H1 (cell line): ENCODE results near the gene NUAK1. TPM values are rescaled to one million over a fixed set of nuclear protein-coding genes. Genes with fewer than 3 reads are reported as not detected.
A peak's percentile ranks its signal among the peaks of the same experiment; 100 is the strongest.

Source experiments
- CTCF ChIA-PET: fragments of 300-600 bp; sonication (Branson Sonifier 250); formaldehyde crosslinking; loops from one replicate; lab custom pipeline; 2021; ENCODE audit not compliant: partially characterized antibody; lab: Charles Lee
- POLR2A ChIA-PET: fragments of 300-600 bp; sonication (Branson Sonifier 250); formaldehyde crosslinking; loops from one replicate; lab custom pipeline; 2021; ENCODE audit warnings: inconsistent platforms; ENCODE audit not compliant: partially characterized antibody; lab: Charles Lee
- DNase-seq, 2 experiments: peaks; one replicate each; pipeline versions ENCODE4 v3.0.0 to v3.0.0-alpha.2; 2010 to 2022; ENCODE audit warnings: low spot score in 2 of 2, low read depth in 1 of 2, mixed read lengths in 1 of 2
- FAIRE-seq: peaks from 2 replicates; lab custom pipeline; 2011; peaks lifted over from hg19 to GRCh38; lab: Jason Lieb, UNC
- H2AFZ ChIP-seq: 2 replicates; pipeline ENCODE4 v1.8.1; 2012; ENCODE audit warnings: low read length, inconsistent platforms
- H2AK5ac ChIP-seq: 2 replicates; pipeline ENCODE4 v1.6.1; 2013; ENCODE audit warnings: low read depth, low read length
- H2BK120ac ChIP-seq: replicated peaks from 2 replicates; pipeline ENCODE3; 2013; ENCODE audit warnings: low read depth, low read length, inconsistent platforms
- H2BK12ac ChIP-seq: 2 replicates; pipeline ENCODE4 v1.6.1; 2013; ENCODE audit warnings: low read depth, low read length
- H2BK15ac ChIP-seq: 2 replicates; pipeline ENCODE4 v1.6.1; 2013; ENCODE audit warnings: low read length
- H2BK20ac ChIP-seq: 2 replicates; pipeline ENCODE4 v1.6.1; 2013; ENCODE audit warnings: low read length
- H2BK5ac ChIP-seq: 2 replicates; pipeline ENCODE4 v1.6.1; 2013; ENCODE audit warnings: low read depth, low read length
- H3K14ac ChIP-seq: 2 replicates; pipeline ENCODE4 v1.6.1; 2013; ENCODE audit warnings: inconsistent platforms; ENCODE audit not compliant: insufficient read length
- H3K18ac ChIP-seq: 2 replicates; pipeline ENCODE4 v1.6.1; 2013; ENCODE audit warnings: low read length; ENCODE audit errors: extremely low read depth
- H3K23ac ChIP-seq: 2 replicates; pipeline ENCODE4 v1.6.1; 2013; ENCODE audit warnings: inconsistent platforms; ENCODE audit not compliant: insufficient read length
- H3K23me2 ChIP-seq: 2 replicates; pipeline ENCODE4 v1.6.1; 2013; ENCODE audit warnings: low read depth, low read length
- H3K27ac ChIP-seq: 2 replicates; pipeline ENCODE4 v1.6.1; 2011; ENCODE audit warnings: low read depth, low read length, inconsistent platforms
- H3K27me3 ChIP-seq, 4 experiments: replicated peaks in 1 of 4; 1 replicate in 1 of 4; 2 replicates in 3 of 4; pipeline versions ENCODE4 v1.6.1 to v1.8.1; 2011 to 2013; ENCODE audit warnings: low read length in 3 of 4, mild to moderate bottlenecking in 3 of 4, inconsistent platforms in 2 of 4, mixed read lengths in 2 of 4, moderate library complexity in 1 of 4; ENCODE audit not compliant: control insufficient read depth in 3 of 4, insufficient read depth in 3 of 4; ENCODE audit errors: extremely low read depth in 1 of 4
- H3K36me3 ChIP-seq, 4 experiments: 2 replicates each; pipeline versions ENCODE4 v1.6.1 to v1.8.1; 2011 to 2013; ENCODE audit warnings: mild to moderate bottlenecking in 4 of 4, low read length in 3 of 4, moderate library complexity in 2 of 4, control low read depth in 1 of 4, inconsistent platforms in 1 of 4; ENCODE audit not compliant: insufficient read depth in 4 of 4, control insufficient read depth in 2 of 4
- H3K4ac ChIP-seq: replicated peaks from 2 replicates; pipeline ENCODE3; 2013; ENCODE audit warnings: low read length, low read depth, mixed read lengths, inconsistent platforms; ENCODE audit not compliant: insufficient read length
- H3K4me1 ChIP-seq, 4 experiments: replicated peaks in 1 of 4; 1 replicate in 1 of 4; 2 replicates in 3 of 4; pipeline versions ENCODE4 v1.6.1 to v1.8.1; 2011 to 2013; ENCODE audit warnings: low read length in 3 of 4, inconsistent platforms in 2 of 4, mixed read lengths in 1 of 4; ENCODE audit not compliant: insufficient read depth in 4 of 4, control insufficient read depth in 3 of 4
- H3K4me2 ChIP-seq, 2 experiments: 2 replicates each; pipeline versions ENCODE4 v1.6.1 to v1.8.1; 2011 to 2013; ENCODE audit warnings: low read depth in 2 of 2, low read length in 2 of 2, control low read depth in 1 of 2, inconsistent platforms in 1 of 2, mild to moderate bottlenecking in 1 of 2; ENCODE audit not compliant: insufficient read depth in 1 of 2
- H3K4me3 ChIP-seq, 4 experiments: fragments of 200-600, 300-600 bp in 1 of 4; sonication (generic), shearing (Covaris generic), sonication (Bioruptor Twin) in 1 of 4; 2 replicates each; pipeline versions ENCODE4 v1.5.1 to v1.8.1; 2011 to 2016; ENCODE audit warnings: low read length in 4 of 4, low read depth in 3 of 4, control low read depth in 2 of 4, inconsistent platforms in 2 of 4, mild to moderate bottlenecking in 2 of 4, mixed read lengths in 1 of 4, moderate library complexity in 1 of 4; ENCODE audit not compliant: insufficient read depth in 2 of 4; ENCODE audit errors: extremely low read depth in 1 of 4
- H3K56ac ChIP-seq: replicated peaks from 2 replicates; pipeline ENCODE3; 2013; ENCODE audit warnings: low read depth, mild to moderate bottlenecking, mixed read lengths, low read length, inconsistent platforms; ENCODE audit not compliant: insufficient read length
- H3K79me1 ChIP-seq: 2 replicates; pipeline ENCODE4 v1.6.1; 2013; ENCODE audit warnings: low read depth, low read length, control low read depth
- H3K79me2 ChIP-seq, 2 experiments: 2 replicates each; pipeline versions ENCODE4 v1.6.1 to v1.8.1; 2012 to 2013; ENCODE audit warnings: low read length in 2 of 2, mild to moderate bottlenecking in 2 of 2, inconsistent platforms in 1 of 2; ENCODE audit not compliant: insufficient read depth in 2 of 2, control insufficient read depth in 1 of 2
- H3K9ac ChIP-seq, 4 experiments: replicated peaks in 1 of 4; 1 replicate in 1 of 4; 2 replicates in 3 of 4; pipeline versions ENCODE4 v1.6.1 to v1.8.1; 2011 to 2013; ENCODE audit warnings: low read depth in 3 of 4, low read length in 3 of 4, control low read depth in 2 of 4, mild to moderate bottlenecking in 2 of 4, moderate library complexity in 2 of 4, inconsistent platforms in 1 of 4; ENCODE audit errors: extremely low read depth in 1 of 4
- H3K9me3 ChIP-seq, 2 experiments: 2 replicates each; pipeline versions ENCODE4 v1.6.1 to v1.8.1; 2012 to 2013; ENCODE audit warnings: mild to moderate bottlenecking in 2 of 2, moderate library complexity in 2 of 2, control low read depth in 1 of 2, inconsistent platforms in 1 of 2, low read depth in 1 of 2, low read length in 1 of 2, mixed read lengths in 1 of 2; ENCODE audit not compliant: insufficient read depth in 2 of 2
- H4K20me1 ChIP-seq, 2 experiments: replicated peaks in 1 of 2; 2 replicates each; pipeline versions ENCODE3 to v1.8.1; 2011 to 2013; ENCODE audit warnings: inconsistent platforms in 2 of 2, low read length in 2 of 2, mild to moderate bottlenecking in 1 of 2; ENCODE audit not compliant: insufficient read depth in 2 of 2, control insufficient read depth in 1 of 2
- H4K5ac ChIP-seq: 2 replicates; pipeline ENCODE4 v1.6.1; 2013; ENCODE audit warnings: low read length, low read depth, mixed read lengths, inconsistent platforms; ENCODE audit not compliant: insufficient read length
- H4K8ac ChIP-seq: 2 replicates; pipeline ENCODE4 v1.8.0; 2013; ENCODE audit warnings: mild to moderate bottlenecking, moderate library complexity, low read length, inconsistent platforms; ENCODE audit not compliant: insufficient read depth; ENCODE audit errors: extremely low read depth
- H4K91ac ChIP-seq: replicated peaks from 2 replicates; pipeline ENCODE3; 2013; ENCODE audit warnings: low read length, mixed read lengths, inconsistent platforms; ENCODE audit not compliant: insufficient read length
- BCL11A ChIP-seq, 2 experiments: IDR thresholded peaks; one replicate each; pipeline ENCODE4 v1.6.1; 2011; ENCODE audit warnings: low read depth in 2 of 2, low read length in 2 of 2, mild to moderate bottlenecking in 2 of 2
- CBX8 ChIP-seq: fragments of 300-800, 300-1000 bp; sonication (generic); IDR thresholded peaks from 2 replicates; pipeline ENCODE4 v1.7.1; 2016; ENCODE audit warnings: low read depth, low read length, borderline replicate concordance
- EZH2 ChIP-seq: fragments of 200-600 bp; sonication (generic); IDR thresholded peaks from 2 replicates; pipeline ENCODE4 v1.7.1; 2012; ENCODE audit warnings: low read depth, mild to moderate bottlenecking, moderate library complexity, low read length, inconsistent platforms; ENCODE audit not compliant: severe bottlenecking
- WGBS, 2 experiments: shearing (Covaris generic) in 1 of 2; methylation state at CpG; one replicate each; pipeline versions ENCODE4 v1.1.6 to v1.1.7; 2013 to 2015; ENCODE audit warnings: low lambda C conversion rate in 2 of 2, mixed read lengths in 2 of 2, inconsistent platforms in 1 of 2, low coverage in 1 of 2, missing lambda C conversion rate in 1 of 2; ENCODE audit not compliant: insufficient replicate concordance in 2 of 2, insufficient coverage in 1 of 2, insufficient read length in 1 of 2; ENCODE audit errors: extremely low coverage in 1 of 2, missing lambda C conversion rate in 1 of 2; 5-methylcytosine and 5-hydroxymethylcytosine counted together
- polyA plus RNA-seq, 7 experiments: library from polyadenylated mRNA; depleted of rRNA in 3 of 7; stranded (reverse) in 5 of 7; unstranded in 2 of 7; fragments of >200 nt in 5 of 7; fragments of 200-250 nt in 2 of 7; gene quantifications; 1 replicate in 5 of 7; 2 replicates in 1 of 7; 4 replicates in 1 of 7; pipeline versions ENCODE4 v1.2.1 to v1.2.3, GENCODE V29; 2011 to 2013; ENCODE audit warnings: missing spikeins in 2 of 7, mixed read lengths in 2 of 7
- total RNA-seq: library from RNA; stranded (reverse); fragmentation: NEBNext Ultra II Directional; extraction: Animal tissue kit (Norgen Biotek cat#: 25700); gene quantifications from 2 replicates; pipeline ENCODE4 v1.2.1, GENCODE V29; 2021

Gene NUAK1
- total and polyA plus RNA-seq, 2 of the 8 experiments (the other 6 are each of a cell fraction or from before 2014, with no cell fraction given): 6.7 to 18.2 TPM

- Histone ChIP-seq H3K36me3 (no peaks in the 10 kb centered on the region), H4K20me1 (no peaks in the 10 kb centered on the region), H3K4me1 (peaks cover 0 to 7% (median 2%) of the 10 kb centered on the region in 4 experiments; a peak in 4 of 7 replicates), H4K91ac (no peak overlapping the region), H3K27ac (no peak overlapping the region), H3K27me3 (no peaks in the 10 kb centered on the region), H3K79me2 (no peaks in the 10 kb centered on the region), H3K4ac (no peak overlapping the region), H4K5ac (no peak overlapping the region), H3K9ac (no peak overlapping the region), H2BK15ac (no peak overlapping the region), H3K9me3 (no peaks in the 10 kb centered on the region), H2AK5ac (no peak overlapping the region), H2BK5ac (no peak overlapping the region), H4K8ac (no peak overlapping the region), H3K4me3 (no peak overlapping the region), H2BK12ac (no peak overlapping the region), H3K23ac (no peak overlapping the region), H3K18ac (no peak overlapping the region), H2BK120ac (no peak overlapping the region), H3K79me1 (no peaks in the 10 kb centered on the region), H2BK20ac (no peak overlapping the region; the same call in 1 of the 2 replicates), H3K23me2 (no peaks in the 10 kb centered on the region), H3K4me2 (no peak overlapping the region), H3K56ac (no peak overlapping the region), H2AFZ (peak overlapping the region; percentile 11; the same call in 1 of the 2 replicates), H3K14ac (no peak overlapping the region)
- FAIRE-seq: no peak
- no peak for DNase-seq
- WGBS, 2 experiments: 95% methylated on average over 6 of the region's 6 CpGs; no CpG with 5 or more reads in 1 of the 2 experiments
- POLR2A ChIA-PET: interaction anchor here (1.0 kb wide), 1 partner anchor 57 kb away, joined by 3 read pairs; no protein-coding TSS in a partner anchor
- CTCF ChIA-PET: interaction anchor here (1.0 to 4.2 kb wide), 7 partner anchors 10 to 767 kb away, joined by 3 to 19 read pairs (median 6); no protein-coding TSS in a partner anchor
- TF ChIP-seq BCL11A (IDR thresholded peaks at IDR 0.05; ENCODE audit: low read depth in 2 of 2, low read length in 2 of 2): no peak
- no peak for TF ChIP-seq EZH2
- no peak for TF ChIP-seq CBX8
Measured at GRCh38 chr12:106187155-106187789, 48.5 kb upstream of the NUAK1 start.
